HG03175 (cell line): ENCODE results near the gene CD59.
"Not testable (repeated sequence)": the region's sequence is repeated elsewhere in the genome, so short reads cannot be mapped to it uniquely, and the experiment has no call there.

Experiments
- ATAC-seq: cut with Tn5 transposase; IDR thresholded peaks from one replicate; pipeline ENCODE4 v1.9.1; 2021; ENCODE audit warnings: mild to moderate bottlenecking, moderate library complexity; ENCODE audit not compliant: unreplicated experiment

The CD59 gene

GRCh38 chr11:33716243-33716642 is 20.0 kb downstream of the CD59 start:
- ATAC-seq = no peak

- no peak for ATAC-seq
These were observed 22.3 kb downstream of the CD59 start for GRCh38 chr11:33713856-33714398.

- ATAC-seq = no peak
These were observed 22.9 kb downstream of the CD59 start for GRCh38 chr11:33713151-33713855.

GRCh38 chr11:33712436-33712835 is 23.8 kb downstream of the CD59 start:
- ATAC-seq = no peak

- no peak for ATAC-seq
These were observed 26.8 kb downstream of the CD59 start for GRCh38 chr11:33709466-33709865.

GRCh38 chr11:33708985-33709384 is 27.2 kb downstream of the CD59 start:
- ATAC-seq = no peak

GRCh38 chr11:33707831-33708230 is 28.4 kb downstream of the CD59 start:
- not testable (repeated sequence) for ATAC-seq

GRCh38 chr11:33706966-33707365 is 29.3 kb downstream of the CD59 start:
- ATAC-seq = no peak

GRCh38 chr11:33706546-33706945 is 29.7 kb downstream of the CD59 start:
- no peak for ATAC-seq

GRCh38 chr11:33704240-33705002 is 31.8 kb downstream of the CD59 start:
- ATAC-seq = no peak

- no peak for ATAC-seq
These were observed 32.4 kb downstream of the CD59 start for GRCh38 chr11:33703788-33704187.

GRCh38 chr11:33703234-33703633 is 33.0 kb downstream of the CD59 start:
- ATAC-seq = no peak

GRCh38 chr11:33701302-33702230 is 34.7 kb downstream of the CD59 start:
- no peak for ATAC-seq

GRCh38 chr11:33700502-33701271 is 35.5 kb downstream of the CD59 start, which contains the start of gene C11orf91:
C11orf91 (minus strand) TSS chr11:33700826; CDS start chr11:33700740, 86 bp downstream.
- peak; percentile 88 for ATAC-seq

- no peak for ATAC-seq
These were observed 36.1 kb downstream of the CD59 start for GRCh38 chr11:33700063-33700501.

GRCh38 chr11:33699515-33700062 is 36.6 kb downstream of the CD59 start:
- no peak for ATAC-seq

GRCh38 chr11:33698921-33699320 is 37.3 kb downstream of the CD59 start:
- ATAC-seq = no peak

GRCh38 chr11:33697997-33698396 is 38.2 kb downstream of the CD59 start:
- ATAC-seq = no peak

- no peak for ATAC-seq
These were observed 39.1 kb downstream of the CD59 start for GRCh38 chr11:33696931-33697638.
